NCI-H2227 (cell line): ENCODE data around the gene EEF2.
"Not testable (repeated sequence)": the region's sequence is repeated elsewhere in the genome, so short reads cannot be mapped to it uniquely, and the experiment has no call there.

Source experiments
- DNase-seq: peaks from one replicate; lab custom pipeline; 2025; ENCODE audit not compliant: unreplicated experiment; lab: John Stamatoyannopoulos, UW

Gene EEF2

GRCh38 chr19:3950871-3951861 lies 34.1 kb downstream of the EEF2 start:
- DNase-seq, result no peak

DNA sequence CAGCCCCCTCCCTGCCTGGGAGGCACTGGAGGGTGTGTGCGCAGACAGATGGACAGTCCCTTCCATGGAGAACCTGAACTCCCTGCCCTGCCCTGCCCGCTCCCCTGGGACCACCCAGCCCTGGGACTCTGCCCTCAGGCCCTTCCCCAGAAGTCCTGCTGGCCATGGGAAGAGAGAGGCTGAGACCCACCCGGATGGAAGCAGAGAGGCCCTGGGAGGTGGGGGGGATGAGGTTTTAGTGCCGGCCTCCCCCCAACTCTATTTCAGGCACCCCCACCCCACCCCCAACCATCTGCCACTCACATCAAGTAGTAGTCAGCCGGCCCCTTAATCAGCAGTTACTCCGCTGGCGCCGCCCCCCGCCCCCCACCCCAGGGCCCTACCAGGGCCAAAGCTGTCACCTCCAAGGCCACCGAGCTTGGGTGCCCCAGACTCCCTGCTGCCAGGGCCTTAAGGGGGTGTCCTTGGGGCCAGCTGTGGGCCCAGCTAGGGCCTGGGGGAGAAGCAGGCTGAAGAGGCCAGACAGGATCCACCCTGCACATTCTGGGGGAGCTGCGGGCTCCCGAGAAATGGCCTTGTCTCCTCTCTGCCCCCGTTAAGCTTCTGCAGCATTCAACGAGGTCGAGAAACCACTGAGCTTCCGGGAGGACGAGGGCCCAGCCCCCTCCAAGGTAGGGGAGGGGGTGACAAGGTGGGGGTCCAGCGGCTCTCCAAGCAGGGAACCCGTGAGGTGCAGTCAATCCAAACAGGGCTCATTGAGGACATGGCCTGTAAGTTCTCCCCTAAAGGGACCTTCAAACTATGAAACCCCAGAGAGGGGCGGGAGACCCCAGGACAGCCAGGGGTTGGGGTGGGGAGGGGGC lies 35.0 kb downstream of the EEF2 start:
- no peak for DNase-seq

- DNase-seq, result no peak
Observed at GRCh38 chr19:3949294-3949693, 36.0 kb downstream of the EEF2 start.

DNA sequence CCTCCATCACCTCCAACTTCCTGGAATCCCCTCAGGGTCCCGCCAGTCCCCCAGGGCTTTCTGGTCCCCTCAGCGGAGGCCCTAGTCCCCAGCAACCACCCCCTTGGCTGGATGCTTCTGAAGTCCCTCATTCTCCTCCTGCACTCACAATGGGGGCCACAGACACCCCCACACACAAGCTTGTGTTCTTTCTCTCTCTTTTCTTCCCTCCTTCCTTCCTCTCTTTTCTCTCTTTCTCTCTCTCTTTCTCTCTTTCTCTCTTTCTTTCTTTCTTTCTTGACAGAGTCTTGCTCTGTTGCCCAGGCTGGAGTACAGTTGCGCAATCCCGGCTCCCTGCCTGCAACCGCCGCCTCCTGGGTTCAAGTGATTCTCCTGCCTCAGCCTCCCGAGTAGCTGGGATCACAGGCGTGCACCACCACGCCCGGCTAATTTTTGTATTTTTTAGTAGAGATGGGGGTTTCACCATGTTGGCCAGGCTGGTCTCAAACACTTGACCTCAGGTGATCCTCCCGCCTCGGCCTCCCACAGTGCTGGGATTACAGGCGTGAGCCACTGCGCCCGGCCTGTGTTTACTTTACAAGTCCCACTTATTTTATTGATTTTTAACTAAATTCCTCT lies 37.8 kb downstream of the EEF2 start:
- DNase-seq, result not testable (repeated sequence)

DNA sequence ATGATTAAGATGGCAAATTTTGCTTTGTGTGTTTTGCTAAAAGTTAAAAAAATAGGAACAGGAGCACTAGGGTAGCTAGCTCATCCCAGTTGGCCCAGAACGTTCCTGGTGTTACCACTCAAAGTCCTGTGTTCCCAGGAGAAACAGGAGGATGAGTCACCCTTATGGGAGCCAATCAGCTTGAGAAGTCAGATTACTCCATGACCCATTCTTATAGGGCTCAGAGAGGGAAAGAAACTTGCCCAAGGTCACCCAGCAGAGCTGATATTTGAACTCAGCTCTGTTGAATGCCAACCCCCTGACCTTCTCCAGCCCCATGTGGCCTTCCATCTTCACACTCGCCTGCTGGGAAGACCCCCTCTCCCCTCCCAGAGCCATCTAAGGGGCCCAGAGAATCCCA lies 39.4 kb downstream of the EEF2 start:
- DNase-seq, result no peak

DNA sequence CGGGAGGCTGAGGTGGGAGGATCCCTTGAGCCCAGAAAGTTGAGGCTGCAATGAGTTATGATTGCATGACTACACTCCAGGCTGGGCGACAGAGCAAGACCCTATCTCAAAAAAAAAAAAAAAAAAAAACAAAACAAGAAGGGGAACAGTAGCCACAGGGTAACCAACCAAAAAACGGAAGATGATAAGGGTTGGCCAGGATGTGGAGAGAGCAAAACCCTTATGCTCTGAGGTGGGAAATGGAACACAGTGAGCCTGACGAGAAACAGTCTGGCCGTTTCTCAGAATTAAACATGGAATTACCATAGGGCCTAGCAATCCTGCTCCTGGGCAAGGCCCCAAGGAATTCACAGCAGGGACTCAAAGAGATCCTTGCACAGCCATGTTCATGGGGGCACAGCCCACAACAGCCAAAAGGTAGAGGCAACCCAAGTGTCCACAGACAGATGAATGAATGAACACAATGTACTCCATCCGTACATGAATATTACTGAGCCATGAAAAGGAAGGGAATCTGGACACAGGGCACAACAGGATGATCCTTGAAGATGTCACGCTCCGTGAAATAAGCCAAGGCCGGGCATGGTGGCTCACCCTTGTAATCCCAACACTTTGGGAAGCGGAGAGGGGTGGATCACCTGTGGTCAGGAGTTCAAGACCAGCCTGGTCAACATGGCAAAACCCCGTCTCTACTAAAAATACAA lies 41.1 kb downstream of the EEF2 start:
- DNase-seq, result no peak

DNA sequence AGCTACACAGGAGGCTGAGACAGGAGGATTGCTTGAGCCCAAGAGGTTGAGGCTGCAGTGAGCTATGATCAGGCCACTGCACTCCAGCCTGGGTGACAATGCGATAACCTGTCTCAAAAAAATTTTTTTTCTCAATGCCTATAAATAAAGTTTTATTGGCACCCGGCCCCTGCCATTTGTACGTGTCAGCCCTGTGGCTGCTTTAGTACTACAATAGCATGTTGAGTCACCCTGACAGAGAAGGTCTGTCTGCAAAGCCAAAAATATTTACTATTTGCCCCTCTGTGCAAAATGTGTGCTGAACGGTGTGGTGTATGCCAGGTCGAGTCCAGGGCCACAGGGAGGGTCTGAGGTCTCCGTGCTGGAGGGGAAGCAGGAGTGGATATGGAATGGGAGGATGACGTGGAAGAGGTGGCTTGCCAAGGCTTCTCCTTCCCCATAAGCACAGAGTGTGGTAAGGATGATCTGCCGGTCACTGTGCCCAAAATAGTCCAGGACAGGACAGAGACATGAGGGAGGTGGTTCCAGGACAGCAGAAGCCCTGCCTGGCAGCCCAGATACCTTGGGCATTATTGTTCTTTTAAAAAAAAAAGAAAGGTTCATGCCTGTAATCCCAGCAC lies 42.4 kb downstream of the EEF2 start:
- DNase-seq, result no peak

DNA sequence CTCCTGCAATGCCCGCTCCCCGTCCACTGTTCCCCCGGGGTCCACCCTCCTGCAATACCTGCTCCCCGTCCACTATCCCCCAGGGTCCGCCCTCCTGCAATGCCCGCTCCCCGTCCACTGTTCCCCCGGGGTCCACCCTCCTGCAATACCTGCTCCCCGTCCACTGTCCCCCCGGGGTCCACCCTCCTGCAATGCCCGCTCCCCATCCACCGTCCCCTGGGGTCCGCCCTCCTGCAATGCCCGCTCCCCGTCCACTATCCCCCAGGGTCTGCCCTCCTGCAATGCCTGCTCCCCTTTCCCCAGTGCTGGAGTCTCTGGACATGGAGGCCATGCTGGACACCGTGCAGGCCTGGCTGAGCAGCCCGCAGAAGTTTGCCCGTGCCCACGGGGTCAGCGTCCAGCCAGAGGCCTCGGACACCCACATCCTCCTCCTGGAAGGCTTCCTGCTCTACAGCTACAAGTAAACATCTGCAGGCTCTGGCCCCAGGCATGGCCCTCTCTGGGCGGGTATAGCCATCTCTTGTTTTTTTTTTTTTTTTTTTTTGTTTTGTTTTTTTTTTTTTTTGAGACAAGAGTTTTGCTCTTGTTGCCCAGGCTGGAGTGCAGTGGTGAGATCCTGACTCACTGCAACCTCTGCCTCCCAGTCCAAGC lies 46.8 kb downstream of the EEF2 start:
- DNase-seq, result not testable (repeated sequence)

DNA sequence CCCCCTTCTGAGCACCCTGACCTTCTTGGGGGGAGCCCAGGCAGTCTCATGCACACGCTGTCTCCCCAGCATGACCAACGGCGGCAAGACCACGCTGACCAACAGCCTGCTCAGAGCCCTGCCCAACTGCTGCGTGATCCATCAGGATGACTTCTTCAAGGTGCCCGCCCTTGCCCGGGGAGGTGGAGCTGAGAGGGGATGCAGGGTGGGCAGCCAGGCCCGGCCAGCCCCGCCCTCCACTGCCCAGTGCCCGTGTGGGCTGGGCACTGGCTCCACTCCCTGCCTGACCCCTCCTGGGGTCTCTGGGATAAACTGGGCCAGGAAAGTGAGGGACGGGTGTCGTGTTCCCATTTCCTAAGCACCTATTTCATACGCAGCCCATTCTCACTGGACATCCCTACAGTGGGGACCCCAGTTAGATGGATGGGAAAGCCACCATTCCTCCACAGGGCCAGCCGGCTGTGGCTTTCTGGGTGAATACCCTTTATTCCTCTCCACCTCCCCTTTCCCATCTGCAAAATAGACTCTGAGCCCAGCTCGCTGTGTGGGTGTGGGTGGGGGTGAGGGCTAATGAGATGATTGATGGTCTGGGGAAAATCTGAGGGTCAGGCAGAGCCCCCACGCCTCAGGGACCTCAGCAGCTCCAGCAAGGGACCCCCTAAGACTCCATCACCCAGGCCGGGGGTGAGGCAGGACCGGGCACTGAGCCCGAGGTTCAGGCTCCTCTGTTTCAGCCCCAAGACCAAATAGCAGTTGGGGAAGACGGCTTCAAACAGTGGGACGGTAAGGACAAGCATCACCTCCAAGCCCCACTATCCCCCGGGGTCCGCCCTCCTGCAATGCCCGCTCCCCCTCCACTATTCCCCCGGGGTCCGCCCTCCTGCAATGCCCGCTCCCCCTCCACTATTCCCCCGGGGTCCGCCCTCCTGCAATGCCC lies 48.5 kb downstream of the EEF2 start:
- DNase-seq, result no peak

DNA sequence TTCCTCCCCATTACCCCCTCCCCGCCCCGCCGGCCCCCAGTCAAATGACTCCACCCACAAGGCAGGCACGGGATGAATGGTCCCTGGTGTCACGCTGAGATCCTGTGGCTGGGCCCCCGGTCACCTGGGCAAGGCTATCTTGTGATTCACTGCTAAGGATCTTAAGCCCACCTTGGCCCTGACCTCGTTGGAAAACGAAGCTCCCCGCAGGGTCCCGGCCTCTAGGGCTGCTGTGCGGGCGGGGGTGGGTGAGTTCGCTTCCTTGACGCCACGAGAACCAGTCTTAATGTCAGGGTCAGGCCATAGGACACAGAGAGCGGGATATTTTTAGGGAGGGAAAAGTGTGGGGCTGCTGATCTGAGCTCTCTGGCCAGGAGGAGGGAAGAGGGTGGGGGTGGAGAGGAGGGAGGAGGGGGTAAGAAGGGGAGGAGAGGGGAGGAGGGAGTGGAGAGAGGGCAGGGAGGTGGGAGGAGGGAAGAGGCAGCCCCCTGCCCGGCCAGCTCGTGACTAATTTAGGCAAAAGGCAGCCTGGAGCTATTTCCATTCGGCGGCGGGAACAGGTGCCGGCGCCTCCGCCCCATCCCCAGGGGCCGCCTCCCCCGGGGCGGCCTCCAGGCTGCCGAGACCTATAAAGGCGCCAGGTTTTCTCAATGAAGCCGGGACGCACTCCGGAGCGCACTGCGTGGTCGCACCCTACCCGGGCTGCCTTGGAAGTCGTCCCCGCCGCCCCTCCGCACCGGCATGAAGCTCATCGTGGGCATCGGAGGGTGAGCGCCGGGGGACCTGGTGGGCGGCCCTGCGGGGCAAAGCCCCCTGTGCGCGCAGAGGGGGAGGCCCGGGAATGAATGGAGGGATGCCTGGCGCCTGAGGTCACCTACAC lies 52.1 kb downstream of the EEF2 start, which contains the start of gene NMRK2:
Gene NMRK2 (plus strand): TSS at position 139 of the 880 bp plus-strand sequence. CDS start 603 bp downstream, at position 742.
- DNase-seq, result peak; percentile 24

GRCh38 chr19:3931041-3931440 lies 54.2 kb downstream of the EEF2 start:
- DNase-seq, result no peak
